Astrocyte of the cerebellum (primary cell): ENCODE data around the gene LRRC4C.

Experiments used
- DNase-seq: peaks from one replicate; pipeline ENCODE4 v3.0.0-alpha.2; 2011; ENCODE audit warnings: low read depth
- H3K4me3 ChIP-seq: 2 replicates; pipeline ENCODE4 v1.5.1; 2011; ENCODE audit warnings: mild to moderate bottlenecking, low read depth, low read length, moderate library complexity
- in situ Hi-C: cut with HindIII; loops from 2 replicates; pipeline ENCODE4 v1.10.0; 2017; ENCODE audit warnings: low sequenced_read_pairs
- TF ChIP-seq, protein P1 (sequence below): IDR thresholded peaks from 2 replicates; pipeline ENCODE4 v1.5.1; 2012; ENCODE audit warnings: low read length, low read depth, moderate library complexity, mild to moderate bottlenecking; ENCODE audit errors: missing control alignments

LRRC4C gene

DNA sequence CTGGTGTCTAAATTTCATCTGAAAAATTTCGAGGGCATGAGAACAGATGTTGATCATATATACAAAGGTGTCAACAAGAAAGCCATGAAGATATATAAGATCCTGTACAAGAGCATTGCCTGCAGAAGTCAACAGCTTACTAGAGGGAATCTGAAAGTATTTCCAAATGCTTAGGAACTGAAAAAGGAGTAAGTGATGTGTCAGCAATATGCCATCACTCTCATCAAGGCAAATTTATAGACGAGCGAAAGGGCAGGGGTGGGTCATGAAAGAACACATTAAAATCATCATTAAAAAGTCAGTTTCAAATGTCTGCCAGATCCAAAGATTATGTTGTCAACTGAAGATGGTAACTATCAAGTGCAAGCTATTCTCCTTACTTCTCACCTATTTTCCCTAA, 1299.0 kb downstream of the LRRC4C start:
- H3K4me3 ChIP-seq = no peak overlapping the region
- in situ Hi-C loops = no loop called here
- DNase-seq = no peak
- TF ChIP-seq, protein P1, sequence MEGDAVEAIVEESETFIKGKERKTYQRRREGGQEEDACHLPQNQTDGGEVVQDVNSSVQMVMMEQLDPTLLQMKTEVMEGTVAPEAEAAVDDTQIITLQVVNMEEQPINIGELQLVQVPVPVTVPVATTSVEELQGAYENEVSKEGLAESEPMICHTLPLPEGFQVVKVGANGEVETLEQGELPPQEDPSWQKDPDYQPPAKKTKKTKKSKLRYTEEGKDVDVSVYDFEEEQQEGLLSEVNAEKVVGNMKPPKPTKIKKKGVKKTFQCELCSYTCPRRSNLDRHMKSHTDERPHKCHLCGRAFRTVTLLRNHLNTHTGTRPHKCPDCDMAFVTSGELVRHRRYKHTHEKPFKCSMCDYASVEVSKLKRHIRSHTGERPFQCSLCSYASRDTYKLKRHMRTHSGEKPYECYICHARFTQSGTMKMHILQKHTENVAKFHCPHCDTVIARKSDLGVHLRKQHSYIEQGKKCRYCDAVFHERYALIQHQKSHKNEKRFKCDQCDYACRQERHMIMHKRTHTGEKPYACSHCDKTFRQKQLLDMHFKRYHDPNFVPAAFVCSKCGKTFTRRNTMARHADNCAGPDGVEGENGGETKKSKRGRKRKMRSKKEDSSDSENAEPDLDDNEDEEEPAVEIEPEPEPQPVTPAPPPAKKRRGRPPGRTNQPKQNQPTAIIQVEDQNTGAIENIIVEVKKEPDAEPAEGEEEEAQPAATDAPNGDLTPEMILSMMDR = no peak

DNA sequence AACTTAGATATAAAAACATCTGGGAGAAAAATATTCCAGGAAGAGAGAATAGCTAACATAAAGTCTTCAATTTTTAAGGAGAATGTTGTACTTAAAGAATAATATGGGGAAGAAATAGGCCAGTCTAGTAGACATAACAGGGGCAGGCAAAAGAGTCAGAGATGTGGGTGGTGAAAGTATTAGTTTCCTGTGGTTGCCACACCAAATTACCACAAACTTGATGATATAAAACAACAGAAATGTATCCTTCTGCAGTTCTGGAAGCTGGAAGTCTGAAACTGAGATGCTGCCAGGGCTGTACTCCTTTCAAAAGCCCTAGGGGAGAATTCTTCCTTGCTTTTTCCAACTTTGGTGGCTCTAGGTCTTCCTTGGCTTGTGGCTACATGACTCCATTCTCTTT, 1309.7 kb downstream of the LRRC4C start:
- TF ChIP-seq, protein P1 = no peak
- no peak overlapping the region for H3K4me3 ChIP-seq
- DNase-seq = peak; percentile 27
- in situ Hi-C loops = no loop called here

DNA sequence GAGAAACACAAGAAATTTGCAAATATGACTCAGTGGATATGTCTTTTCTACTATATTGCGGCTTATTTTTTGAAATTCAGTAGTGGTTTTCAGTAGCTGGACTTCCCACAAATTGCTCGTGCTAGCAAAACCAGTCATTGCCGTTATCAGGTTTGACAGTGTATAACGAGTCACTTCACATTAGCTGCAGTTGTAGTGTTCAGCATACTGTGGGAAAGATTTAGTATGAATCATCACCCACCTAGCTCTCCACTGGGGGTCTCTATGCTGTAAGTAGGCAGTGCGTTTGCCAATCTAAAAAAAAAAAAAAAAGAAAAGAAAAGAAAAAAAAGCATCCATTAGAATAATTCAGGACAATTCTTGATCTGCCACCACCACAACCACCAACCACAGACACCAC, 1318.9 kb downstream of the LRRC4C start:
- in situ Hi-C loops = no loop called here
- peak; percentile 28 for DNase-seq
- TF ChIP-seq, protein P1 = no peak
- no peak overlapping the region for H3K4me3 ChIP-seq

DNA sequence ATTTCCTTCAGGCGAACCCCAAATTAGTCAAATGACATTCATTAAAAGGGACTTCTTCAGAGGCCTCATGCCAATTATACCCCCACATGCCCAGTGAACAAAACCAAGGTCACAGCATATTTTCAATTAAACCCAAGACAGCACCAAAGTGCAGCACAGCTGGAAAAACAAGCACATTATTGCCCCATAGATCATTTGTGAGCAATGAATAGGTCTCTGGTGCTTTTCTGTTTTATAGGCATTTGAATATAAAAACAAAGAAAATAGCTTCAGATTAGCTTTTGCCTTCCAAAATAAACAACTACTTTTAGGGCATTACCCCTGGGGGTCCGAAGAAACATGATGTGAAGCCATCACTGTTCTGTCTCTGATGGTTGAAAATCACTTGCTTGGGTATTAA, 1319.9 kb downstream of the LRRC4C start:
- no peak for DNase-seq
- in situ Hi-C loops = no loop called here
- no peak overlapping the region for H3K4me3 ChIP-seq
- TF ChIP-seq, protein P1 = no peak

DNA sequence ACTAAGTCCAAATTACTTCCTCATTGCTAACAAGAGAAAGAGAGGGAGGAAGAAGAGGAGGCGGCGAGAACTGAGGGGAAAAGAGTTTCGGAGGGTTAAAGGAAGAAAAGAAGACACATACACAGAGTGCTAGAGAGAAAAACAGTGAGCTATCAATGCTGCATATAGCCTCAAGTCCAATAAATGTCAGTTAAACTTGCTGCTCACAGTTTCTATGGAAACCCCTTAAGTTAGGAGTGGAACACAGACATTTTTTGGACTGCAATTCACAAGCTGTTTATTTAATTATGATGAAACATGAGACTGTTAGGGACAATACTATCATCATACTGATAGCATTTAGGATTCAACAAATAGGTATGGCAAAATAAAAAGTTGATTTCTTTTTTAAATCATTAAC, 1320.4 kb downstream of the LRRC4C start:
- no peak overlapping the region for H3K4me3 ChIP-seq
- TF ChIP-seq, protein P1 = no peak
- no peak for DNase-seq
- in situ Hi-C loops = no loop called here

DNA sequence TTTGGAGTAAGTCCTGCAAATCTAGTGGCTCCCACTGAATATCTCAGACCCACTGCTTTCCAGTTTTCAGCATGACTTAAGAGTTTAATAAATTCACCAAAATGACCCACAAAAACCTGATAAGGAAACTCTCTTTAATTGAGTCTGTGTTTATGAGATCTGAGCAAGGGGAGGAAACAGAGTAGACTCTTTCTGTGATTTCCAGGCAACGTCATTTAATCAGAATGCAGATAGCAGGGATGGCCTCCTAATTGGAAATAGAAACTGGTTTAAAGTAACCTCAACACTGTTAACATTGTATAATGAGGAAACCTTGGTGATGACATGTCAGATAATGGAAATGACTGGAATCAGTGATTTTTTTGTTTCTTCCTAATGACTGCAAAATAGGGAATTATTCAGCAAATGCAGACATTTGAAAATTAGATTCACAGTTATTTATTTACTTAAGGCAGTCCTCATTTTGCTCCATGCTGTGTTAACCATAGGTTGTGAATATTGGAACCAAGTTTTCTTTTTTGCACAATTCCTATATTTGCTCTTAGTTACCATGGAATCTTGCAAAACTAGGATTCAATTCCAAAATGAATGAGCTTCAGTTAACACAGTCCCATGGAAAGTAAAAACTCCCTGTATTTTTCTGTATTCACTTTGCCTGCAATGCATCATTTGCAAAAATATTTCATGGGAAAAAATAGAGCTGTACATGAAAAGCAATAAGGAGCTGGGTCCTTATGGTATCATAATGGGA, 1324.5 kb downstream of the LRRC4C start:
- no peak overlapping the region for H3K4me3 ChIP-seq
- no peak for DNase-seq
- in situ Hi-C loops = no loop called here
- TF ChIP-seq, protein P1 = no peak
